Sigmoid colon (tissue), 7 donors: Measurements from ENCODE around the gene B4GALT3. TPM values are rescaled to one million over a fixed set of nuclear protein-coding genes. Genes with fewer than 3 reads are reported as not detected.

Experiments used
- DNase-seq: peaks from one replicate; pipeline ENCODE4 v3.0.0-alpha.2; 2019
- H3K27ac ChIP-seq, 4 donors: fragments of 200-600 bp; sonication (generic); one replicate each; pipeline ENCODE4 v1.5.1; 2016 to 2019; ENCODE audit warnings: mild to moderate bottlenecking in 1 of 4
- H3K27me3 ChIP-seq, 3 donors: fragments of 200-600 bp; sonication (generic); one replicate each; pipeline ENCODE4 v1.5.1; 2019; ENCODE audit warnings: mild to moderate bottlenecking in 1 of 3
- H3K36me3 ChIP-seq, 4 donors: fragments of 200-600 bp; sonication (generic); one replicate each; pipeline ENCODE4 v1.5.1; 2016 to 2019
- H3K4me1 ChIP-seq, 4 donors: fragments of 200-600 bp; sonication (generic); one replicate each; pipeline ENCODE4 v1.5.1; 2017 to 2019
- H3K4me3 ChIP-seq, 4 donors: fragments of 200-600 bp; sonication (generic); one replicate each; pipeline ENCODE4 v1.5.1; 2017 to 2019; ENCODE audit warnings: mild to moderate bottlenecking in 2 of 4, moderate library complexity in 1 of 4
- H3K9me3 ChIP-seq, 4 donors: fragments of 200-600 bp in 3 of 4; sonication (generic) in 3 of 4; one replicate each; pipeline versions ENCODE4 v1.5.1 to v1.6.1; 2013 to 2019
- CTCF ChIP-seq, 4 experiments: fragments of 450-650 bp in 3 of 4; fragments of 200-600 bp in 1 of 4; IDR thresholded peaks; one replicate each; pipeline ENCODE4 v1.5.1; 2016 to 2019; ENCODE audit warnings: antibody characterized with exemption in 4 of 4, mild to moderate bottlenecking in 3 of 4, moderate library complexity in 2 of 4
- EP300 ChIP-seq, 4 donors: sonication (generic); formaldehyde crosslinking; IDR thresholded peaks; one replicate each; pipeline ENCODE4 v1.6.1; 2017; ENCODE audit warnings: antibody characterized with exemption in 4 of 4
- POLR2A ChIP-seq, 2 donors: fragments of 450-650 bp; IDR thresholded peaks; one replicate each; pipeline ENCODE4 v1.6.1; 2016; ENCODE audit warnings: antibody characterized with exemption in 2 of 2, mild to moderate bottlenecking in 2 of 2, moderate library complexity in 2 of 2
- POLR2AphosphoS5 ChIP-seq, 4 donors: sonication (generic); formaldehyde crosslinking; IDR thresholded peaks; one replicate each; pipeline ENCODE4 v1.6.1; 2017; ENCODE audit warnings: antibody characterized with exemption in 4 of 4
- WGBS, 2 donors: extraction: QIAGEN DNeasy Blood & Tissue Kit; methylation state at CpG; one replicate each; pipeline ENCODE4 v1.1.7; 2013; 5-methylcytosine and 5-hydroxymethylcytosine counted together
- intact Hi-C: fragments of 100-400 bp; cut with DNase I; formaldehyde crosslinking; loops from one replicate; pipeline ENCODE4 v1.15.1; 2023
- polyA plus RNA-seq, 3 donors: library from polyadenylated mRNA; stranded (reverse); fragments of 200-250 nt; gene quantifications; one replicate each; pipeline ENCODE4 v1.2.3, GENCODE V29; 2013
- total RNA-seq, 4 donors: library from RNA; depleted of rRNA; stranded (reverse); fragments of >200 nt; gene quantifications; one replicate each; pipeline ENCODE4 v1.1.0, GENCODE V29; 2016
- donor health status: healthy with polysubstance abuse.
- donor health status: Bipolar disorder and iron deficiency.
- donor health status: healthy.

B4GALT3 gene
- total and polyA plus RNA-seq, 7 donors = 10.7 to 33.4 (median 16.8) TPM

- intact Hi-C loops = loop anchor here (2.0 kb wide), 1 partner anchor 189 kb away; no protein-coding TSS in a partner anchor
- peaks cover 0 to 87% (median 69%) of the 10 kb centered on the region in 4 donors for H3K4me1 ChIP-seq
- no peaks in the 10 kb centered on the region for H3K27me3 ChIP-seq
Measured at GRCh38 chr1:161199506-161200139, 22.3 kb upstream of the B4GALT3 start.

GRCh38 chr1:161198897-161199431 lies 21.7 kb upstream of the B4GALT3 start, which contains the start of gene ADAMTS4:
ADAMTS4 (minus strand) TSS chr1:161199054; CDS start chr1:161198627, 427 bp downstream.
- DNase-seq = peak; percentile 89
- Histone ChIP-seq H3K27ac (peak within 1 kb of the TSS; percentile 94 to 97 (median 96)), H3K36me3 (peaks cover 0 to 8% (median 2%) of the 10 kb centered on the region in 4 donors), H3K4me3 (peak within 1 kb of the TSS; percentile 7 to 44 (median 32)), H3K27me3 (no peaks in the 10 kb centered on the region), H3K4me1 (peaks cover 0 to 80% (median 66%) of the 10 kb centered on the region in 4 donors), H3K9me3 (no peaks in the 10 kb centered on the region)
- no peak for TF ChIP-seq CTCF (IDR thresholded peaks at IDR 0.05)
- peak; percentile 63 to 89 (median 78) for TF ChIP-seq POLR2AphosphoS5 (IDR thresholded peaks at IDR 0.05)
- no peak for TF ChIP-seq POLR2A (IDR thresholded peaks at IDR 0.05)
- TF ChIP-seq EP300 (IDR thresholded peaks at IDR 0.05) = no peak
- intact Hi-C loops = no loop called here
- WGBS, 2 donors = 73 to 76% methylated on average over 11 of the region's 11 CpGs

More at GRCh38 chr1:161199506-161200139, 22.3 kb upstream of the B4GALT3 start:
- H3K4me3 ChIP-seq = no peak overlapping the region
- TF ChIP-seq CTCF (IDR thresholded peaks at IDR 0.05) (no peak), POLR2A (IDR thresholded peaks at IDR 0.05) (no peak), POLR2AphosphoS5 (IDR thresholded peaks at IDR 0.05) (no peak), EP300 (IDR thresholded peaks at IDR 0.05) (no peak)
- H3K27ac ChIP-seq = peak overlapping the region; percentile 94 to 97 (median 96)
- H3K9me3 ChIP-seq = no peaks in the 10 kb centered on the region
- 65 to 69% methylated on average over 5 of the region's 5 CpGs for WGBS, 2 donors
- H3K36me3 ChIP-seq = peaks cover 0 to 15% (median 2%) of the 10 kb centered on the region in 4 donors
- no peak for DNase-seq

- TF ChIP-seq CTCF (IDR thresholded peaks at IDR 0.05) (no peak), POLR2A (IDR thresholded peaks at IDR 0.05) (no peak), EP300 (IDR thresholded peaks at IDR 0.05) (no peak), POLR2AphosphoS5 (IDR thresholded peaks at IDR 0.05) (peak in 1 of 4 donors; percentile 19)
- H3K4me1 ChIP-seq = peaks cover 0 to 74% (median 60%) of the 10 kb centered on the region in 4 donors
- H3K27ac ChIP-seq = peak overlapping the region; percentile 94 to 97 (median 96)
- no peaks in the 10 kb centered on the region for H3K9me3 ChIP-seq
- peak; percentile 77 for DNase-seq
- WGBS, 2 donors = 28 to 54% methylated on average over 20 of the region's 20 CpGs
- no peaks in the 10 kb centered on the region for H3K27me3 ChIP-seq
- H3K36me3 ChIP-seq = peaks cover 0 to 5% (median under 1%) of the 10 kb centered on the region in 4 donors
- intact Hi-C loops = no loop called here
- peak overlapping the region; percentile 7 to 44 (median 32) for H3K4me3 ChIP-seq
Measured at GRCh38 chr1:161198194-161198896, 21.0 kb upstream of the B4GALT3 start.

- 74 to 77% methylated on average over 11 of the region's 11 CpGs for WGBS, 2 donors
- no peak for TF ChIP-seq CTCF (IDR thresholded peaks at IDR 0.05)
- no peak for TF ChIP-seq POLR2AphosphoS5 (IDR thresholded peaks at IDR 0.05)
- TF ChIP-seq POLR2A (IDR thresholded peaks at IDR 0.05) = no peak
- no peak for TF ChIP-seq EP300 (IDR thresholded peaks at IDR 0.05)
- H3K4me3 ChIP-seq = peak overlapping the region; percentile 7 to 44 (median 32)
- peaks cover 0 to 73% (median 58%) of the 10 kb centered on the region in 4 donors for H3K4me1 ChIP-seq
- no peaks in the 10 kb centered on the region for H3K27me3 ChIP-seq
- peak overlapping the region; percentile 94 to 97 (median 96) for H3K27ac ChIP-seq
- H3K9me3 ChIP-seq = no peaks in the 10 kb centered on the region
- H3K36me3 ChIP-seq = peaks cover 0 to 6% (median 0%) of the 10 kb centered on the region in 4 donors
- intact Hi-C loops = no loop called here
- no peak for DNase-seq
Measured at GRCh38 chr1:161197560-161198193, 20.4 kb upstream of the B4GALT3 start.
